Tongue (tissue), 3 donors: ENCODE measurements around the gene ZDHHC20. TPM values are rescaled to one million over a fixed set of nuclear protein-coding genes. Genes with fewer than 3 reads are reported as not detected.

Source experiments
- DNase-seq: peaks from one replicate; pipeline ENCODE4 v3.0.0-alpha.2; 2015
- small RNA-seq: library from RNA; depleted of rRNA; stranded (forward); fragments of <200 nt; gene quantifications from one replicate; pipeline ENCODE3, GENCODE V24; 2014; ENCODE audit warnings: low replicate concordance
- total RNA-seq: library from RNA; depleted of rRNA; stranded (reverse); fragments of >200 nt; gene quantifications from one replicate; pipeline ENCODE4 v1.2.3, GENCODE V29; 2014

The ZDHHC20 gene
- total RNA-seq, 1 donor from 2014 or later: 87.8 TPM

- DNase-seq: no peak
Measured at GRCh38 chr13:21324803-21325202, 134.3 kb downstream of the ZDHHC20 start.

- no peak for DNase-seq
Measured at GRCh38 chr13:21322988-21323387, 136.1 kb downstream of the ZDHHC20 start.

Small RNA genes within 50 kb of the gene (small RNA-seq; reads per million reads assigned to genes)
- gene RNA5SP25: not detected

Other genes starting within 250 kb of the ZDHHC20 start
- 149 TPM for gene MICU2, start 144.9 kb upstream of the ZDHHC20 start, total RNA-seq
- 3.1 TPM for gene FGF9, start 211.8 kb upstream of the ZDHHC20 start, total RNA-seq